HepG2 (cell line): Measurements from ENCODE around the gene EPHA10. TPM values are rescaled to one million over a fixed set of nuclear protein-coding genes. Genes with fewer than 3 reads are reported as not detected.

Source experiments
- ATM ChIP-seq: fragments of 450-650 bp; IDR thresholded peaks from 2 replicates; pipeline ENCODE4 v1.7.1; 2017; ENCODE audit warnings: mild to moderate bottlenecking, borderline replicate concordance
- FOXO4 ChIP-seq: sonication (generic); formaldehyde crosslinking; conservative IDR thresholded peaks from 2 replicates; pipeline ENCODE4 v1.8.1; 2023; ENCODE audit warnings: missing genetic modification reagents
- GATA4 ChIP-seq: sonication (generic); IDR thresholded peaks from 2 replicates; pipeline ENCODE4 v1.6.1; 2016; ENCODE audit warnings: antibody characterized with exemption, low read depth, borderline replicate concordance
- MAFK ChIP-seq, 2 experiments: IDR thresholded peaks in 1 of 2; conservative IDR thresholded peaks in 1 of 2; 2 replicates each; pipeline ENCODE4 v1.6.1; 2011; ENCODE audit warnings: improper control_type of control experiment in 2 of 2, low read length in 2 of 2
- NR1H2 ChIP-seq: sonication (generic); formaldehyde crosslinking; IDR thresholded peaks from 2 replicates; pipeline ENCODE4 v1.8.1; 2022; ENCODE audit warnings: low read depth, missing genetic modification reagents, borderline replicate concordance
- PAX8 ChIP-seq: sonication (generic); formaldehyde crosslinking; IDR thresholded peaks from 2 replicates; pipeline ENCODE4 v1.8.0; 2022; ENCODE audit warnings: mild to moderate bottlenecking, missing genetic modification reagents, borderline replicate concordance
- PRMT3 ChIP-seq: sonication (generic); formaldehyde crosslinking; IDR thresholded peaks from 2 replicates; pipeline ENCODE4 v1.8.1; 2022; ENCODE audit warnings: low read depth, mild to moderate bottlenecking, moderate library complexity, missing genetic modification reagents, borderline replicate concordance
- RCOR2 ChIP-seq: IDR thresholded peaks from 2 replicates; pipeline ENCODE4 v1.6.1; 2016; ENCODE audit warnings: missing biosample characterization, missing genetic modification reagents
- STAT6 ChIP-seq: sonication (generic); formaldehyde crosslinking; IDR thresholded peaks from 2 replicates; pipeline ENCODE4 v1.4.0; 2020; ENCODE audit warnings: missing genetic modification reagents, mild to moderate bottlenecking, borderline replicate concordance
- THYN1 ChIP-seq: sonication (generic); formaldehyde crosslinking; IDR thresholded peaks from 2 replicates; pipeline ENCODE4 v1.8.1; 2023; ENCODE audit warnings: low read depth, mild to moderate bottlenecking, moderate library complexity, missing genetic modification reagents, borderline replicate concordance
- ZBTB26 ChIP-seq: IDR thresholded peaks from 2 replicates; pipeline ENCODE4 v1.6.1; 2016; ENCODE audit warnings: missing compliant biosample characterization, missing genetic modification reagents, borderline replicate concordance
- ZNF143 ChIP-seq: sonication (generic); formaldehyde crosslinking; IDR thresholded peaks from 2 replicates; pipeline ENCODE4 v1.4.0; 2020; ENCODE audit warnings: missing genetic modification reagents
- ZNF17 ChIP-seq: sonication (generic); formaldehyde crosslinking; IDR thresholded peaks from 2 replicates; pipeline ENCODE4 v1.5.0; 2020; ENCODE audit warnings: mild to moderate bottlenecking, missing genetic modification reagents
- ZNF225 ChIP-seq: sonication (generic); formaldehyde crosslinking; IDR thresholded peaks from 2 replicates; pipeline ENCODE4 v1.4.0; 2020; ENCODE audit warnings: mild to moderate bottlenecking, missing genetic modification reagents
- ZNF234 ChIP-seq: sonication (generic); formaldehyde crosslinking; conservative IDR thresholded peaks from 2 replicates; pipeline ENCODE4 v1.5.1; 2020; ENCODE audit warnings: mild to moderate bottlenecking, missing genetic modification reagents
- ZNF431 ChIP-seq: sonication (generic); formaldehyde crosslinking; IDR thresholded peaks from 2 replicates; pipeline ENCODE4 v1.9.0; 2022; ENCODE audit warnings: missing genetic modification reagents, low read depth, mild to moderate bottlenecking, borderline replicate concordance
- ZNF44 ChIP-seq: sonication (generic); formaldehyde crosslinking; IDR thresholded peaks from 2 replicates; pipeline ENCODE4 v1.5.1; 2020; ENCODE audit warnings: mild to moderate bottlenecking, missing genetic modification reagents
- ZNF510 ChIP-seq: sonication (generic); formaldehyde crosslinking; IDR thresholded peaks from 2 replicates; pipeline ENCODE4 v1.4.0; 2020; ENCODE audit warnings: low read depth, mild to moderate bottlenecking, missing genetic modification reagents
- ZNF550 ChIP-seq: sonication (generic); formaldehyde crosslinking; IDR thresholded peaks from 2 replicates; pipeline ENCODE4 v1.4.0; 2020; ENCODE audit warnings: mild to moderate bottlenecking, missing genetic modification reagents, borderline replicate concordance
- ZNF552 ChIP-seq: sonication (generic); formaldehyde crosslinking; IDR thresholded peaks from 2 replicates; pipeline ENCODE4 v1.9.0; 2022; ENCODE audit warnings: missing genetic modification reagents, mild to moderate bottlenecking, borderline replicate concordance
- ZNF639 ChIP-seq: conservative IDR thresholded peaks from 2 replicates; pipeline ENCODE4 v1.6.1; 2018; ENCODE audit warnings: missing genetic modification reagents
- polyA plus RNA-seq, 8 experiments: library from polyadenylated mRNA; depleted of rRNA in 3 of 8; stranded (reverse) in 7 of 8; unstranded in 1 of 8; fragments of >200 nt; fragmentation: Illumina TruSeq in 4 of 8; extraction: Trizol in 4 of 8; gene quantifications; 2 replicates each; pipeline versions ENCODE4 v1.2.1 to v1.2.3, GENCODE V29; 2011 to 2016; ENCODE audit warnings: low read depth in 4 of 8, missing spikeins in 1 of 8, mixed read lengths in 1 of 8; ENCODE audit not compliant: insufficient read depth in 1 of 8
- total RNA-seq, 5 experiments: library from RNA; depleted of rRNA; stranded (reverse); fragments of >200 nt; fragmentation: Illumina TruSeq; extraction: Trizol; gene quantifications; 2 replicates each; pipeline ENCODE4 v1.2.3, GENCODE V29; 2016; ENCODE audit warnings: low read depth in 1 of 5
- TF ChIP-seq, protein P1 (sequence below): sonication (generic); formaldehyde crosslinking; conservative IDR thresholded peaks from 2 replicates; pipeline ENCODE4 v1.5.0; 2020; ENCODE audit warnings: missing genetic modification reagents

EPHA10 gene
- total and polyA plus RNA-seq, 2 of the 13 experiments (the other 11 are each of a cell fraction or from before 2014, with no cell fraction given), result 0.11 to 0.58 TPM

DNA sequence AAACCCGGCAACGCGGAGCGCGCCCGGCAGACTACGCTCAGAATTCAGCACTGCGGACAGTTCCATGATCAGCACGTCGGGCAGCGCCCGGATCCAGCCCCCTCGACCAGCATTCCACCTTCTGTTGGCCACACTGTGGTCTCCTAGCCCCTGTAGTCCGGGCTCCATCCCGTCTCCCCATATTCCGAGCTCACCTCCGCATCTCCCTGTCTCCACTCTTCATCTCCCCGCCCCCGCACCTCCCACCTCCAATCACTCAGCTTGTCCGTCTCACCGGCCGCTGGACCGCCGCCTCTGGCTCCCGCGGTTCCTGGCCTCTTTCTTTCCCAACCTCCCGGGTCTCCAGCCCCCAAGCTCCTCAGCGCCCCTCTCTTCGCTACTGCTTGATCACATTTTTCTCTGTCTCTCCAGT is 500 bp downstream of the EPHA10 start (continued):
- TF ChIP-seq FOXO4 (peak; percentile 100), RCOR2 (CRISPR knock-in tag) (peak; percentile 57; the same call in 1 of the 2 replicates), ZNF639 (CRISPR knock-in tag) (peak; percentile 98), ZBTB26 (peak; percentile 98), ZNF552 (peak; percentile 99), NR1H2 (CRISPR knock-in tag) (peak; percentile 97), ZNF143 (peak; percentile 60), THYN1 (CRISPR knock-in tag) (no peak), MAFK (conservative IDR thresholded peaks at IDR 0.05 in 1 of 2, IDR thresholded peaks at IDR 0.05 in 1 of 2; ENCODE audit: low read length in 2 of 2) (no peak), ZNF44 (CRISPR knock-in tag) (peak; percentile 99; the same call in 1 of the 2 replicates), STAT6 (no peak), ZNF234 (CRISPR knock-in tag) (peak; percentile 98), GATA4 (no peak), ATM (no peak), ZNF17 (CRISPR knock-in tag) (peak; percentile 96), ZNF431 (peak; percentile 98), PRMT3 (CRISPR knock-in tag) (peak; percentile 94; the same call in 1 of the 2 replicates), ZNF550 (CRISPR knock-in tag) (no peak), ZNF510 (peak; percentile 84; the same call in 1 of the 2 replicates), ZNF225 (CRISPR knock-in tag) (peak; percentile 99; the same call in 1 of the 2 replicates), PAX8 (peak; percentile 98; the same call in 1 of the 2 replicates)
- TF ChIP-seq, protein P1, sequence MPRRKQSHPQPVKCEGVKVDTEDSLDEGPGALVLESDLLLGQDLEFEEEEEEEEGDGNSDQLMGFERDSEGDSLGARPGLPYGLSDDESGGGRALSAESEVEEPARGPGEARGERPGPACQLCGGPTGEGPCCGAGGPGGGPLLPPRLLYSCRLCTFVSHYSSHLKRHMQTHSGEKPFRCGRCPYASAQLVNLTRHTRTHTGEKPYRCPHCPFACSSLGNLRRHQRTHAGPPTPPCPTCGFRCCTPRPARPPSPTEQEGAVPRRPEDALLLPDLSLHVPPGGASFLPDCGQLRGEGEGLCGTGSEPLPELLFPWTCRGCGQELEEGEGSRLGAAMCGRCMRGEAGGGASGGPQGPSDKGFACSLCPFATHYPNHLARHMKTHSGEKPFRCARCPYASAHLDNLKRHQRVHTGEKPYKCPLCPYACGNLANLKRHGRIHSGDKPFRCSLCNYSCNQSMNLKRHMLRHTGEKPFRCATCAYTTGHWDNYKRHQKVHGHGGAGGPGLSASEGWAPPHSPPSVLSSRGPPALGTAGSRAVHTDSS (CRISPR knock-in tag), result no peak
